Karpas-422 (cell line): Measurements from ENCODE around the gene DRAM1. TPM values are rescaled to one million over a fixed set of nuclear protein-coding genes. Genes with fewer than 3 reads are reported as not detected.

ENCODE experiments used
- DNase-seq: peaks from one replicate; pipeline ENCODE4 v3.0.0-alpha.2; 2015
- H2AFZ ChIP-seq: fragments of 200-600 bp; sonication (generic); 2 replicates; pipeline ENCODE4 v1.6.1; 2014; ENCODE audit warnings: antibody characterized with exemption, low read length, mixed read lengths
- H3K27ac ChIP-seq: fragments of 200-600 bp; sonication (generic); 2 replicates; pipeline ENCODE4 v1.5.1; 2014; ENCODE audit warnings: mild to moderate bottlenecking, low read length, moderate library complexity
- H3K27me3 ChIP-seq: fragments of 200-600 bp; sonication (generic); 2 replicates; pipeline ENCODE4 v1.6.1; 2014; ENCODE audit warnings: low read length, mixed read lengths
- H3K36me3 ChIP-seq: fragments of 200-600 bp; sonication (generic); 2 replicates; pipeline ENCODE4 v1.6.1; 2014; ENCODE audit warnings: low read length, mixed read lengths; ENCODE audit not compliant: insufficient read depth
- H3K4me1 ChIP-seq: fragments of 200-600 bp; sonication (generic); 2 replicates; pipeline ENCODE4 v1.6.1; 2014; ENCODE audit warnings: mild to moderate bottlenecking, low read length, mixed read lengths
- H3K4me2 ChIP-seq: fragments of 200-600 bp; sonication (generic); 2 replicates; pipeline ENCODE4 v1.6.1; 2014; ENCODE audit warnings: low read length, low read depth, mild to moderate bottlenecking; ENCODE audit not compliant: poor library complexity, severe bottlenecking
- H3K4me3 ChIP-seq: fragments of 200-600 bp; sonication (generic); 2 replicates; pipeline ENCODE4 v1.5.1; 2014; ENCODE audit warnings: mild to moderate bottlenecking, antibody characterized with exemption, low read length, mixed read lengths
- H3K79me2 ChIP-seq: fragments of 200-600 bp; sonication (generic); 2 replicates; pipeline ENCODE4 v1.6.1; 2014; ENCODE audit warnings: mild to moderate bottlenecking, low read length, mixed read lengths
- H3K9ac ChIP-seq: fragments of 200-600 bp; sonication (generic); 2 replicates; pipeline ENCODE4 v1.6.0; 2014; ENCODE audit warnings: low read length
- H3K9me2 ChIP-seq: fragments of 200-600 bp; sonication (generic), shearing (Covaris generic); replicated peaks from 2 replicates; pipeline ENCODE4 v1.6.0; 2014; ENCODE audit warnings: mild to moderate bottlenecking, low read length, moderate library complexity; ENCODE audit not compliant: insufficient read depth
- H3K9me3 ChIP-seq: fragments of 300-700, 200-600 bp; sonication (generic); 2 replicates; pipeline ENCODE4 v1.6.1; 2014; ENCODE audit warnings: low read length, mixed read lengths
- H4K20me1 ChIP-seq: fragments of 200-600 bp; sonication (generic); 2 replicates; pipeline ENCODE4 v1.6.1; 2014; ENCODE audit warnings: mild to moderate bottlenecking, antibody characterized with exemption, low read length, low read depth; ENCODE audit not compliant: insufficient read depth
- total RNA-seq: library from RNA; depleted of rRNA; stranded (reverse); fragments of >200 nt; shearing (Covaris generic); gene quantifications from 2 replicates; pipeline ENCODE4 v1.2.3, GENCODE V29; 2014; ENCODE audit warnings: low replicate concordance

DRAM1 gene
- total RNA-seq, 1 experiment from 2014 or later, result not detected

DNA sequence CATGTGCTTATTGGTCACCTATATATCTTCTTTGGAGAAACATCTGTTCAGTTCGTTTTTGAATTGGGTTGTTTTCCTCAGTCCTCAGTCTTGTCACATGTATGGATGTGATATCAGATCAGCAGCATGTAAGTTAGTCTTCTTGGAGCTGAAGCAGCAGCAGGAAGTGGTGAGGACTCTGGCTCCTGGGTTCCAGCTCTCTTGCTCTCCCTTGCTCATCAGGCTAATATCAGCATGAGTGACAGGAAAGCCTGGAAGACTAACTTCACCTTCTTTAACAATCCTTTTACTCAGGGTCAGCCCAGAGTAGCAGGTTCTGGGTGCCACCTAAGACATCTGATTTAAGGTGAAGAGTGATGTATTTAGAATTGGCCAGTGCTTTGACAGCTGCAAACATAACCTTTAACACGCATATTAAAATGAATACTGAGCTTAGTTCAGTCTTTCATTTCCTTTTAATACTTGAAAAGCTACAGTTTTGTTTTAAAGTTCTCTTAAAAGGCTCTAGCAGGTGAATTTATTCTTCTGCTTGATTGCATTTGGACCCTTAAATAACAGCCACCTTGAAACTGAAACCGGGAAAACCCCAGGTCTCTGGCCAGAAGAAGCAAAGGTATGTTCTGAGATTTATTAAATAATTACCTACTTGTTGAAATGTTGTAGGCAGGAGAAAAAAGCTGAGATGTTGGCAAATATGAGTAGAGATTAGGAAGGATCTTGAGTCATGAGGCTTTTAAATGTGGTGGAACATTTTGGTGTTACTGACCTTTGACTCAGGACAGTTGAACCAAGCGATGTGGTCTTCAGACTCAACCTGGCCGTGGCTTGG is 54.3 kb downstream of the DRAM1 start:
- Histone ChIP-seq H2AFZ (no peak overlapping the region), H3K36me3 (no peaks in the 10 kb centered on the region), H3K4me1 (peaks cover 23% of the 10 kb centered on the region), H3K4me3 (no peak overlapping the region), H3K27me3 (no peaks in the 10 kb centered on the region), H4K20me1 (no peaks in the 10 kb centered on the region), H3K27ac (no peak overlapping the region), H3K9me2 (no peaks in the 10 kb centered on the region), H3K4me2 (peak overlapping the region; percentile 6), H3K9me3 (no peaks in the 10 kb centered on the region), H3K79me2 (no peaks in the 10 kb centered on the region), H3K9ac (no peak overlapping the region)
- DNase-seq, result no peak

DNA sequence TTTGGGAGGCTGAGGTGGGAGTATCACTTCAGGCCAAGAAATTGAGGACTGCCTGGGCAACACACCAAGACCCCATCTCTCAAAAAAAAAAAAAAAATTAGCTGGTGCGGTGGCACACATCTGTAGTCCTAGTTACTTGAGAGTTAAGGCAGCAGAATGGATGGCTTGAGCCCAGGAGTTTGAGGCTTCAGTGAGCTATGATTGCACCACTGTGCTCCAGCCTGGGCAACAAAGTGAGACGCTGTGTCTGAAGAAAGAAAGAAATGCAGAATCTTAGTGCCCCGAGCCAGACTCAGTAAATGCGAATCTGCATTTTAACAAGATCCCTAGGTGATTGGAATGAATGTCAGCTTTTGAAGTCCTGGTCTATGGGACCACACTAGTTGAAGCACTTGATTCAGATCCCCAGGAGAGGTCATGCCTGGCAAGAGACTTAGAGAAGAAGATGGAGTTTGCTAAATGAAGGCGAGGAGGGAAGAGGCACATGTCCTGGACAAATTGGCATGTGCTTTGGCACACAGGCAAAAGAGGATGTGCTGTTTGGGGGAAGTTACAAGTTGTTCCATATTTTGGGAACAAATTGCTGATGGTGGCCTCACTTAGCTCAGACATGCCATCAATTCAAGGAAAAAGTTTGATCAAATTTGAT is 56.6 kb downstream of the DRAM1 start:
- H3K79me2 ChIP-seq, result no peaks in the 10 kb centered on the region
- no peaks in the 10 kb centered on the region for H3K27me3 ChIP-seq
- H3K9me2 ChIP-seq, result no peaks in the 10 kb centered on the region
- no peak overlapping the region for H3K27ac ChIP-seq
- H3K9me3 ChIP-seq, result no peaks in the 10 kb centered on the region
- H3K36me3 ChIP-seq, result no peaks in the 10 kb centered on the region
- DNase-seq, result no peak
- H2AFZ ChIP-seq, result no peak overlapping the region
- H3K9ac ChIP-seq, result no peak overlapping the region
- peaks cover 27% of the 10 kb centered on the region for H3K4me1 ChIP-seq
- H3K4me2 ChIP-seq, result no peak overlapping the region
- H4K20me1 ChIP-seq, result no peaks in the 10 kb centered on the region
- no peak overlapping the region for H3K4me3 ChIP-seq

GRCh38 chr12:101935890-101936746 is 58.7 kb downstream of the DRAM1 start:
- Histone ChIP-seq H3K4me3 (no peak overlapping the region; the same call in 1 of the 2 replicates), H2AFZ (peak overlapping the region; percentile 25; the same call in 1 of the 2 replicates), H3K27me3 (no peaks in the 10 kb centered on the region), H3K4me1 (peaks cover 27% of the 10 kb centered on the region), H3K9me2 (no peaks in the 10 kb centered on the region), H3K36me3 (no peaks in the 10 kb centered on the region), H3K9ac (no peak overlapping the region; the same call in 1 of the 2 replicates), H4K20me1 (no peaks in the 10 kb centered on the region), H3K27ac (no peak overlapping the region), H3K79me2 (no peaks in the 10 kb centered on the region), H3K9me3 (no peaks in the 10 kb centered on the region), H3K4me2 (peak overlapping the region; percentile 35)
- DNase-seq, result peak; percentile 76

DNA sequence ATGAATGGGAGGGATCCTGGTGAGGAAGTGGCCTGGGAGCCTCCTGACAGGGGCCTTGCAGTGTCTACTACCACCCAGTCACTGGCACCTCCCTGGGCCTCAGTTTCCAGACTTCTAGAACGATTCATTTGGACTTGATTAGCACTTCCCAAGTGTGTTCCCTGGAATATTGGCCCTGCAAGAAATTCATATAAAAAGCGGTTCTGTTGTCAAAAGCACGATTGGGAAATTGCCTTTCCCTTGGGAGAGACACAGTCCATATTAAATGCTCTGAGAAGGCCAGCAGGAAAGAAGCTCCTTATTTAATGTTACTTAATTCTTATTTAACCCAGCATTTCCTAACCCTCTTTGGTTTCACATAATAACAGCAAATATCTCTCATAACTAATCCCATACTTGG is 61.9 kb downstream of the DRAM1 start:
- H3K9me3 ChIP-seq, result no peaks in the 10 kb centered on the region
- H3K79me2 ChIP-seq, result no peaks in the 10 kb centered on the region
- H3K9ac ChIP-seq, result no peak overlapping the region
- no peak overlapping the region for H2AFZ ChIP-seq
- H3K4me1 ChIP-seq, result peaks cover 25% of the 10 kb centered on the region
- H3K4me3 ChIP-seq, result no peak overlapping the region
- H3K9me2 ChIP-seq, result no peaks in the 10 kb centered on the region
- no peaks in the 10 kb centered on the region for H3K27me3 ChIP-seq
- no peak overlapping the region for H3K27ac ChIP-seq
- DNase-seq, result no peak
- H4K20me1 ChIP-seq, result no peaks in the 10 kb centered on the region
- H3K4me2 ChIP-seq, result no peak overlapping the region
- no peaks in the 10 kb centered on the region for H3K36me3 ChIP-seq

GRCh38 chr12:101939856-101940265 is 62.5 kb downstream of the DRAM1 start:
- Histone ChIP-seq H3K27me3 (no peaks in the 10 kb centered on the region), H3K36me3 (no peaks in the 10 kb centered on the region), H3K79me2 (no peaks in the 10 kb centered on the region), H3K4me1 (peaks cover 25% of the 10 kb centered on the region), H3K9me2 (no peaks in the 10 kb centered on the region), H4K20me1 (no peaks in the 10 kb centered on the region), H2AFZ (no peak overlapping the region), H3K27ac (no peak overlapping the region), H3K4me2 (no peak overlapping the region), H3K9me3 (no peaks in the 10 kb centered on the region), H3K9ac (no peak overlapping the region), H3K4me3 (no peak overlapping the region)
- peak; percentile 87 for DNase-seq

GRCh38 chr12:101940400-101940950 is 63.1 kb downstream of the DRAM1 start:
- Histone ChIP-seq H3K9ac (no peak overlapping the region), H3K4me2 (no peak overlapping the region), H3K36me3 (no peaks in the 10 kb centered on the region), H3K4me1 (peaks cover 25% of the 10 kb centered on the region), H3K27ac (no peak overlapping the region), H3K9me2 (no peaks in the 10 kb centered on the region), H3K27me3 (no peaks in the 10 kb centered on the region), H4K20me1 (no peaks in the 10 kb centered on the region), H3K9me3 (no peaks in the 10 kb centered on the region), H2AFZ (no peak overlapping the region), H3K79me2 (no peaks in the 10 kb centered on the region), H3K4me3 (no peak overlapping the region)
- DNase-seq, result no peak

DNA sequence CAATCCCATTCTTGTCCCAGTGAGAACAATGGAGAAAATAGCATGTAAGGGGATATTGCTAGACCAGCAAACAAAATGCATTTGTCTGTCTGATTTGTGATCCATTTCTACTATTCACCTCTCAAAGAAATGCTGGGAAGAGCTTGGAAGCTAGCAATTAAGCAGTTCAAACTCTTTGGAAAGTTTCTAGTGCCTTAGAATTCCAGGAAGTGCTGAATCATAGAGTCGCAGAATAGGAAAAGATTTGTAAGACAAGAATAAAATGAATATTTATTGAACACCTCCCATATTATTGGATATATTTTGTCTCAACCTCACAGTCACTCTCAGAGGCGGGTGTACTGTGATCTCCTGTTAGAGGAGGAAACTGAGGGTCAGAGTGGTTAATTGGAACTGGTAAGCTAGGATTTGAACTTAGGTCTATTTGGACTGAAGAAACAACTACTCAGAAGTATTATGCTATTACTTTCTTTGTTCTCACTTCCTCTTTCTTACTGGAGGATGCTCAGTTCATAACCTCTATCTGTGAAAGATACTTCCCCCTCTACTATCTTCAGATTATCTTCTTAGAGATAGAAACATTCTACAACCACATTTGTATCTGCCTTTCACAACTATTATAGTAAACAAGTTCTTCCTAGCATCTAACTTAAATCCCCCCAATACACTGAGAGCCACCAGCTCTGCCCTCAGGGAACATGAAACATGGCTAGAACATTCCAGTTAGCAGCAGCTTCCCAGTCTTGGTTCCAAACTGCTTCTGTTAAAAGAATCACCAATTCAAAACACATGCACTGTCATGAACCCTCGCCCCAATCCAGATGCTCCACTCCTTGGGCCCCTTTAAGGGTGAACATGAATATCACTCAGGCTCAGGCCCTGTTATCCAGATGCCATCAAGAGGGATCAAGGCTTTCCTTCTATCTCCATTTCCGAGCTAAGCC is 64.2 kb downstream of the DRAM1 start:
- H4K20me1 ChIP-seq, result no peaks in the 10 kb centered on the region
- no peaks in the 10 kb centered on the region for H3K27me3 ChIP-seq
- H3K79me2 ChIP-seq, result no peaks in the 10 kb centered on the region
- no peaks in the 10 kb centered on the region for H3K9me2 ChIP-seq
- H2AFZ ChIP-seq, result no peak overlapping the region
- no peaks in the 10 kb centered on the region for H3K36me3 ChIP-seq
- H3K4me3 ChIP-seq, result no peak overlapping the region
- peak; percentile 68 for DNase-seq
- H3K4me1 ChIP-seq, result peaks cover 14% of the 10 kb centered on the region
- H3K9ac ChIP-seq, result no peak overlapping the region
- H3K9me3 ChIP-seq, result no peaks in the 10 kb centered on the region
- H3K27ac ChIP-seq, result no peak overlapping the region
- H3K4me2 ChIP-seq, result no peak overlapping the region
